Heart left ventricle (tissue), 13 donors: ENCODE measurements around the gene NTRK3.

ENCODE experiments used
- POLR2A ChIP-seq, 2 donors: fragments of 450-650 bp; IDR thresholded peaks; one replicate each; pipeline ENCODE4 v1.6.1; 2017; ENCODE audit warnings: antibody characterized with exemption in 2 of 2, mild to moderate bottlenecking in 2 of 2, moderate library complexity in 2 of 2
- TF ChIP-seq, protein P1 (sequence below), 12 donors: fragments of 200-600 bp; sonication (generic) in 4 of 12; IDR thresholded peaks; one replicate each; pipeline versions ENCODE4 v1.5.0 to v1.8.0; 2018 to 2022; ENCODE audit warnings: antibody characterized with exemption in 12 of 12, mild to moderate bottlenecking in 5 of 12
- donor health status: ischemic (EF 13 %, LVEDD 7.1; RV severe dilation, severe dysfunction).
- donor health status: DM: no; HTN: yes; CAD: no.
- donor health status: DM: no; HTN: no; CAD: no.
- donor health status: ischemic (EF 25% LVEDD 6.9; RV normal size, moderate dysfunction).
- donor health status: ischemic (EF 25% LVEDD 5.7; RV mildly dilated, moderate dysfunction).
- donor health status: ischemic (EF 35%, LVEDD 5.7; RV mildly dilated, moderate dysfunction).
- donor health status: nonischemic (EF 11% LVEDD 7.7; RV severe dilation, severe dysfunction).
- donor health status: DM: yes; HTN: yes; CAD: no.
- donor health status: PGD.
- donor health status: ischemic (EF 29% LVEDD 5.4; RV normal size, mild dysfunction).
- donor health status: nonischemic (EF 23%, LVEDD 6.1; RV moderate dilation, normal function).

DNA sequence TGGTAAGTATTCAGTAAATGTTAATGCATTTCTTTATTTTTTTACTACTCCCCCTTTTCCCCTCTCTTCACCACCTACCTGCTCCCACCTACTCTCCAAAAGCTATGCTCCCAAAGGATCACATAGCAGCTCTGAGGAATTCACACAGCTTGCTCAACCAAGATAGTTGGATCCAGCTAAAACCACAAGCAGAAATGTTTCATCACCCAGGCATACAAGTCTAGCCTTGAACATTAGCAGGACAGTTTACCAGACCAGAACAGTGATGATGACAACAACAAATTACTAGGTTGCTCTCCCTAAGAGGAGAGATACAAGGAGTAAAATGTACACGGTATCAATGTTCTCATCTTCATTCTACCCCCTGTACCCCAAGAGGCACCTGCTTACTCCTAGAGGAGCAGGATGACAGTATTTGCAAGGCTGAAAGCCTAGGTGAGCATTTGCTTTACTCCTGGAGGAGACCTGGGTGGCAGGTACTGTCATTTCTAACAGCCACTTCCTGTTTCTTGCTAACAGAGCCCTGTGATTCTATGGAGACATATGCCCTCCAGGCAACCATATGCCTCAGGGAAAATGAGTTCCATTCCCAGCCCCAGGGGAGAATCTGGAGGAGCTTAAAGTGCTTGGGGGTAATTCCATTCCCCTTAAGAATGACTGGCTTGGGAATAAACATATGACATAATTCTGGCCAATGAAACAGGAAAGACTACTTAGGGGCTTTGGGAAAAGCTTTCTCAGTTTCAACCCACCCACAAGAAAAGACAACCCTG lies 237.5 kb downstream of the NTRK3 start:
- TF ChIP-seq, protein P1, sequence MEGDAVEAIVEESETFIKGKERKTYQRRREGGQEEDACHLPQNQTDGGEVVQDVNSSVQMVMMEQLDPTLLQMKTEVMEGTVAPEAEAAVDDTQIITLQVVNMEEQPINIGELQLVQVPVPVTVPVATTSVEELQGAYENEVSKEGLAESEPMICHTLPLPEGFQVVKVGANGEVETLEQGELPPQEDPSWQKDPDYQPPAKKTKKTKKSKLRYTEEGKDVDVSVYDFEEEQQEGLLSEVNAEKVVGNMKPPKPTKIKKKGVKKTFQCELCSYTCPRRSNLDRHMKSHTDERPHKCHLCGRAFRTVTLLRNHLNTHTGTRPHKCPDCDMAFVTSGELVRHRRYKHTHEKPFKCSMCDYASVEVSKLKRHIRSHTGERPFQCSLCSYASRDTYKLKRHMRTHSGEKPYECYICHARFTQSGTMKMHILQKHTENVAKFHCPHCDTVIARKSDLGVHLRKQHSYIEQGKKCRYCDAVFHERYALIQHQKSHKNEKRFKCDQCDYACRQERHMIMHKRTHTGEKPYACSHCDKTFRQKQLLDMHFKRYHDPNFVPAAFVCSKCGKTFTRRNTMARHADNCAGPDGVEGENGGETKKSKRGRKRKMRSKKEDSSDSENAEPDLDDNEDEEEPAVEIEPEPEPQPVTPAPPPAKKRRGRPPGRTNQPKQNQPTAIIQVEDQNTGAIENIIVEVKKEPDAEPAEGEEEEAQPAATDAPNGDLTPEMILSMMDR (IDR thresholded peaks at IDR 0.05): no peak
- TF ChIP-seq POLR2A (IDR thresholded peaks at IDR 0.05): no peak
